ENCODE measurements around the gene GRM3. TPM values are rescaled to one million over a fixed set of nuclear protein-coding genes. Genes with fewer than 3 reads are reported as not detected.
A peak's percentile ranks its signal among the peaks of the same experiment; 100 is the strongest.

Gene GRM3
- total and polyA plus RNA-seq, 2 donors (not counting 1 experiment from before 2014, with no cell fraction given): not detected

- DNase-seq (ENCODE audit: low read depth in 2 of 2): no peak
- Histone ChIP-seq H4K20me1 (ENCODE audit: control insufficient read depth, extremely low read depth, insufficient read depth, low read length) (no peaks in the 10 kb centered on the region), H3K9me3 (ENCODE audit: control insufficient read depth, insufficient read depth, low read depth, low read length) (no peaks in the 10 kb centered on the region), H3K27ac (ENCODE audit: insufficient read depth, low read length) (no peak overlapping the region), H3K4me1 (ENCODE audit: control insufficient read depth, extremely low read depth, insufficient read depth, low read length) (no peaks in the 10 kb centered on the region), H3K4me2 (ENCODE audit: extremely low read depth, insufficient read depth, low read length) (no peak overlapping the region), H3K9ac (ENCODE audit: insufficient read depth, low read length) (no peak overlapping the region), H2AFZ (ENCODE audit: low read length) (no peak overlapping the region), H3K79me2 (ENCODE audit: control insufficient read depth, insufficient read depth, low read length) (no peaks in the 10 kb centered on the region), H3K27me3 (ENCODE audit: control insufficient read depth, insufficient read depth, low read length) (no peaks in the 10 kb centered on the region), H3K4me3 (replicated peaks in 1 of 4; ENCODE audit: control extremely low read depth in 1 of 4, insufficient read depth in 1 of 4, low read depth in 3 of 4, low read length in 4 of 4) (no peak overlapping the region), H3K36me3 (ENCODE audit: control insufficient read depth, insufficient read depth, low read length) (no peaks in the 10 kb centered on the region)
- TF ChIP-seq CTCF (conservative IDR thresholded peaks at IDR 0.05 in 1 of 2, IDR thresholded peaks at IDR 0.05 in 1 of 2; ENCODE audit: low read depth in 1 of 2, low read length in 2 of 2) (no peak), EZH2 (IDR thresholded peaks at IDR 0.05; ENCODE audit: low read length, missing control alignments) (no peak)
Observed at GRCh38 chr7:86793136-86793535, 149.4 kb downstream of the GRM3 start.

- H2AFZ ChIP-seq (ENCODE audit: low read length): no peak overlapping the region
- H3K27me3 ChIP-seq (ENCODE audit: control insufficient read depth, insufficient read depth, low read length): no peaks in the 10 kb centered on the region
- H4K20me1 ChIP-seq (ENCODE audit: control insufficient read depth, extremely low read depth, insufficient read depth, low read length): no peaks in the 10 kb centered on the region
- no peaks in the 10 kb centered on the region for H3K79me2 ChIP-seq (ENCODE audit: control insufficient read depth, insufficient read depth, low read length)
- no peak overlapping the region for H3K9ac ChIP-seq (ENCODE audit: insufficient read depth, low read length)
- H3K4me1 ChIP-seq (ENCODE audit: control insufficient read depth, extremely low read depth, insufficient read depth, low read length): no peaks in the 10 kb centered on the region
- H3K36me3 ChIP-seq (ENCODE audit: control insufficient read depth, insufficient read depth, low read length): no peaks in the 10 kb centered on the region
- TF ChIP-seq EZH2 (IDR thresholded peaks at IDR 0.05; ENCODE audit: low read length, missing control alignments) (no peak), CTCF (conservative IDR thresholded peaks at IDR 0.05 in 1 of 2, IDR thresholded peaks at IDR 0.05 in 1 of 2; ENCODE audit: low read depth in 1 of 2, low read length in 2 of 2) (peak; percentile 14 to 20)
- no peak for DNase-seq (ENCODE audit: low read depth in 2 of 2)
- H3K9me3 ChIP-seq (ENCODE audit: control insufficient read depth, insufficient read depth, low read depth, low read length): no peaks in the 10 kb centered on the region
- H3K4me2 ChIP-seq (ENCODE audit: extremely low read depth, insufficient read depth, low read length): no peak overlapping the region
- H3K27ac ChIP-seq (ENCODE audit: insufficient read depth, low read length): no peak overlapping the region
- no peak overlapping the region for H3K4me3 ChIP-seq (replicated peaks in 1 of 4; ENCODE audit: control extremely low read depth in 1 of 4, insufficient read depth in 1 of 4, low read depth in 3 of 4, low read length in 4 of 4)
Observed at GRCh38 chr7:86814661-86815379, 171.1 kb downstream of the GRM3 start.

GRCh38 chr7:86815556-86815955, 171.8 kb downstream of the GRM3 start:
- Histone ChIP-seq H3K9me3 (ENCODE audit: control insufficient read depth, insufficient read depth, low read depth, low read length) (no peaks in the 10 kb centered on the region), H2AFZ (ENCODE audit: low read length) (no peak overlapping the region), H3K36me3 (ENCODE audit: control insufficient read depth, insufficient read depth, low read length) (no peaks in the 10 kb centered on the region), H3K4me3 (replicated peaks in 1 of 4; ENCODE audit: control extremely low read depth in 1 of 4, insufficient read depth in 1 of 4, low read depth in 3 of 4, low read length in 4 of 4) (no peak overlapping the region), H3K4me2 (ENCODE audit: extremely low read depth, insufficient read depth, low read length) (no peak overlapping the region), H3K27me3 (ENCODE audit: control insufficient read depth, insufficient read depth, low read length) (no peaks in the 10 kb centered on the region), H4K20me1 (ENCODE audit: control insufficient read depth, extremely low read depth, insufficient read depth, low read length) (no peaks in the 10 kb centered on the region), H3K27ac (ENCODE audit: insufficient read depth, low read length) (no peak overlapping the region), H3K79me2 (ENCODE audit: control insufficient read depth, insufficient read depth, low read length) (no peaks in the 10 kb centered on the region), H3K4me1 (ENCODE audit: control insufficient read depth, extremely low read depth, insufficient read depth, low read length) (no peaks in the 10 kb centered on the region), H3K9ac (ENCODE audit: insufficient read depth, low read length) (no peak overlapping the region)
- DNase-seq (ENCODE audit: low read depth in 2 of 2): no peak
- no peak for TF ChIP-seq EZH2 (IDR thresholded peaks at IDR 0.05; ENCODE audit: low read length, missing control alignments)
- TF ChIP-seq CTCF (conservative IDR thresholded peaks at IDR 0.05 in 1 of 2, IDR thresholded peaks at IDR 0.05 in 1 of 2; ENCODE audit: low read depth in 1 of 2, low read length in 2 of 2): no peak
